Panc1 (cell line): ENCODE results near the gene PRODH2. TPM values are rescaled to one million over a fixed set of nuclear protein-coding genes. Genes with fewer than 3 reads are reported as not detected.

Experiments
- ATAC-seq: fragments of 200-7000 bp; cut with Tn5 transposase; 2 replicates; pipeline ENCODE4 v1.9.1; 2020; ENCODE audit warnings: mild to moderate bottlenecking, moderate library complexity
- BruUV-seq: library from RNA; stranded (reverse); fragments of 400-500 nt; replicated peaks from 2 replicates; lab custom pipeline; 2021; lab: Mats Ljungman, UMichigan
- CTCF ChIA-PET: fragments of 300-600 bp; sonication (Branson Sonifier 250); formaldehyde crosslinking; loops from one replicate; lab custom pipeline; 2022; ENCODE audit warnings: antibody characterized with exemption; lab: Charles Lee
- POLR2A ChIA-PET: fragments of 300-600 bp; sonication (Branson Sonifier 250); formaldehyde crosslinking; loops from one replicate; lab custom pipeline; 2022; ENCODE audit warnings: antibody characterized with exemption; lab: Charles Lee
- DNase-seq: peaks from one replicate; pipeline ENCODE4 v3.0.0-alpha.2; 2010; ENCODE audit warnings: low read depth, low spot score
- H3K27ac ChIP-seq: 2 replicates; pipeline ENCODE4 v1.5.1; 2011; ENCODE audit warnings: mild to moderate bottlenecking, low read length, inconsistent platforms
- H3K27me3 ChIP-seq: fragments of 200-500 bp; sonication (Bioruptor generic); 2 replicates; pipeline ENCODE4 v1.6.0; 2014; ENCODE audit warnings: low read length, inconsistent platforms; ENCODE audit not compliant: control insufficient read depth, insufficient read depth
- H3K36me3 ChIP-seq: fragments of 200-500 bp; sonication (Bioruptor generic); 2 replicates; pipeline ENCODE4 v1.5.1; 2014; ENCODE audit warnings: inconsistent platforms, mild to moderate bottlenecking, low read length, moderate library complexity; ENCODE audit not compliant: control insufficient read depth, insufficient read depth
- H3K4me1 ChIP-seq: 2 replicates; pipeline ENCODE4 v1.5.1; 2011; ENCODE audit warnings: inconsistent platforms, mild to moderate bottlenecking, low read length, moderate library complexity; ENCODE audit not compliant: control insufficient read depth, insufficient read depth
- H3K4me3 ChIP-seq, 2 experiments: 2 replicates each; pipeline ENCODE4 v1.5.1; 2011 to 2012; ENCODE audit warnings: low read depth in 2 of 2, low read length in 2 of 2, mild to moderate bottlenecking in 2 of 2, inconsistent platforms in 1 of 2, moderate library complexity in 1 of 2
- H3K9me3 ChIP-seq: fragments of 200-500 bp; sonication (Bioruptor generic); 2 replicates; pipeline ENCODE4 v1.5.1; 2014; ENCODE audit warnings: low read depth, mild to moderate bottlenecking, inconsistent platforms, low read length, moderate library complexity; ENCODE audit not compliant: control insufficient read depth, insufficient read depth
- CTCF ChIP-seq: fragments of 450-650 bp; IDR thresholded peaks from 2 replicates; pipeline ENCODE4 v1.5.1; 2017; ENCODE audit warnings: mild to moderate bottlenecking
- POLR2AphosphoS5 ChIP-seq: IDR thresholded peaks from 2 replicates; pipeline ENCODE4 v1.6.1; 2012; ENCODE audit warnings: mild to moderate bottlenecking, low read depth, low read length, moderate library complexity
- SIN3A ChIP-seq: IDR thresholded peaks from 2 replicates; pipeline ENCODE4 v1.6.1; 2012; ENCODE audit warnings: low read depth, mild to moderate bottlenecking, low read length, moderate library complexity, borderline replicate concordance; ENCODE audit not compliant: insufficient read depth
- TCF7L2 ChIP-seq: IDR thresholded peaks from 2 replicates; pipeline ENCODE4 v1.6.1; 2011; ENCODE audit warnings: mild to moderate bottlenecking, low read depth, low read length, inconsistent platforms
- in situ Hi-C: cut with HindIII; loops from 2 replicates; pipeline ENCODE4 v1.10.0; 2016; ENCODE audit warnings: low sequenced_read_pairs, low pct_unique_long_range_greater_than_20kb
- intact Hi-C: fragments of 100-400 bp; cut with micrococcal nuclease; formaldehyde crosslinking; loops from one replicate; pipeline ENCODE4 v1.10.0; 2022; ENCODE audit not compliant: unreplicated experiment
- total RNA-seq: library from RNA; stranded (reverse); gene quantifications from one replicate; pipeline ENCODE4 v1.2.1, GENCODE V29; 2021; ENCODE audit not compliant: unreplicated experiment
- TF ChIP-seq, protein P1 (sequence below), 2 experiments: IDR thresholded peaks; 2 replicates each; pipeline ENCODE4 v1.6.1; 2011 to 2012; ENCODE audit warnings: low read depth in 2 of 2, control low read depth in 1 of 2, low read length in 1 of 2, mild to moderate bottlenecking in 1 of 2, moderate library complexity in 1 of 2; ENCODE audit not compliant: insufficient read depth in 1 of 2

The PRODH2 gene
- total RNA-seq, 1 experiment from 2014 or later = not detected

DNA sequence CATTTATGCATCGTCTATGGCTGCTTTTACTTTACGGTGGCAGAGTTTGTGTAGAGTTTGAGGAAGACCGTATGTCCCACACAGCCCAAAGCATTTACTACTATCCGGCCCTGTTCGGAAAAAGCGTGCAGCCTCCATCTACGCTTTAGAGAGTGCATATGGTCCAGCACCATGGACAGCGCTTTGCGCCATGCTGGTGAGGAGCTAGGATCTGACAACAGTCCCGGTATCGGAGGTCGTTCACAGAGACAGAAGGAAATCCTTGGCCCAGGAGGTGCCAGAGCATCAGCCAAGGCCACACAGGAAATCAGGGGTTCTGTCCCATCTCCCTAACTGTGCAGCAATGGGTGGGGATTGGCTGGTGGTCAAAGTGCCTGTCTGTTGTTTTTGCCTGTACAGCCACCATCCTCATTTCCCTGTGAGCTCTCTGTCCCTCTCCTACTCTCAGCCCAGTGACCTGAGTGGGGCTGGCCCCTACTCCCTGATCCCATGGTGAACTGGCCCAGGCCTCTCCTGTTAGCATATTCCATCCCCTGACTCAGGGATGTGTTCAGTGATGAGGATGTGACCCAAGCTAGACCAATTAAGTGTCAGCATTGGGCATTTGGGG lies 16.2 kb upstream of the PRODH2 start:
- TF ChIP-seq, protein P1, sequence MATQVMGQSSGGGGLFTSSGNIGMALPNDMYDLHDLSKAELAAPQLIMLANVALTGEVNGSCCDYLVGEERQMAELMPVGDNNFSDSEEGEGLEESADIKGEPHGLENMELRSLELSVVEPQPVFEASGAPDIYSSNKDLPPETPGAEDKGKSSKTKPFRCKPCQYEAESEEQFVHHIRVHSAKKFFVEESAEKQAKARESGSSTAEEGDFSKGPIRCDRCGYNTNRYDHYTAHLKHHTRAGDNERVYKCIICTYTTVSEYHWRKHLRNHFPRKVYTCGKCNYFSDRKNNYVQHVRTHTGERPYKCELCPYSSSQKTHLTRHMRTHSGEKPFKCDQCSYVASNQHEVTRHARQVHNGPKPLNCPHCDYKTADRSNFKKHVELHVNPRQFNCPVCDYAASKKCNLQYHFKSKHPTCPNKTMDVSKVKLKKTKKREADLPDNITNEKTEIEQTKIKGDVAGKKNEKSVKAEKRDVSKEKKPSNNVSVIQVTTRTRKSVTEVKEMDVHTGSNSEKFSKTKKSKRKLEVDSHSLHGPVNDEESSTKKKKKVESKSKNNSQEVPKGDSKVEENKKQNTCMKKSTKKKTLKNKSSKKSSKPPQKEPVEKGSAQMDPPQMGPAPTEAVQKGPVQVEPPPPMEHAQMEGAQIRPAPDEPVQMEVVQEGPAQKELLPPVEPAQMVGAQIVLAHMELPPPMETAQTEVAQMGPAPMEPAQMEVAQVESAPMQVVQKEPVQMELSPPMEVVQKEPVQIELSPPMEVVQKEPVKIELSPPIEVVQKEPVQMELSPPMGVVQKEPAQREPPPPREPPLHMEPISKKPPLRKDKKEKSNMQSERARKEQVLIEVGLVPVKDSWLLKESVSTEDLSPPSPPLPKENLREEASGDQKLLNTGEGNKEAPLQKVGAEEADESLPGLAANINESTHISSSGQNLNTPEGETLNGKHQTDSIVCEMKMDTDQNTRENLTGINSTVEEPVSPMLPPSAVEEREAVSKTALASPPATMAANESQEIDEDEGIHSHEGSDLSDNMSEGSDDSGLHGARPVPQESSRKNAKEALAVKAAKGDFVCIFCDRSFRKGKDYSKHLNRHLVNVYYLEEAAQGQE (IDR thresholded peaks at IDR 0.05; ENCODE audit: insufficient read depth in 1 of 2, low read depth in 2 of 2, low read length in 1 of 2) = peak; percentile 98 to 99
- TF ChIP-seq CTCF = no peak
- no peak overlapping the region for H3K27ac ChIP-seq
- BruUV-seq = no TSS peak
- intact Hi-C loops (no loop called here), in situ Hi-C loops (no loop called here)
- H3K9me3 ChIP-seq = no peaks in the 10 kb centered on the region
- no peaks in the 10 kb centered on the region for H3K36me3 ChIP-seq
- ChIA-PET POLR2A (no interaction called here), CTCF (no interaction called here)
- ATAC-seq (peak; percentile 47; the same call in 1 of the 2 replicates), DNase-seq (no peak)
- no peaks in the 10 kb centered on the region for H3K4me1 ChIP-seq
- H3K4me3 ChIP-seq = no peak overlapping the region
- H3K27me3 ChIP-seq = peaks cover 2% of the 10 kb centered on the region; the same call in 1 of the 2 replicates

GRCh38 chr19:35824150-35824549 lies 11.5 kb upstream of the PRODH2 start:
- ChIA-PET POLR2A (no interaction called here), CTCF (no interaction called here)
- no peaks in the 10 kb centered on the region for H3K9me3 ChIP-seq
- no peaks in the 10 kb centered on the region for H3K36me3 ChIP-seq
- no peak for ATAC-seq
- intact Hi-C loops = no loop called here
- H3K27ac ChIP-seq = no peak overlapping the region
- no peaks in the 10 kb centered on the region for H3K27me3 ChIP-seq
- DNase-seq = no peak
- no peaks in the 10 kb centered on the region for H3K4me1 ChIP-seq
- TF ChIP-seq TCF7L2 (no peak), CTCF (no peak), SIN3A (no peak), POLR2AphosphoS5 (no peak)
- TF ChIP-seq, protein P1 (IDR thresholded peaks at IDR 0.05; ENCODE audit: insufficient read depth in 1 of 2, low read depth in 2 of 2, low read length in 1 of 2) = no peak
- in situ Hi-C loops = no loop called here
- BruUV-seq = no TSS peak
- no peak overlapping the region for H3K4me3 ChIP-seq
